HG02981 (cell line): ENCODE measurements around the gene LHFPL6.
"Not testable (repeated sequence)": the region's sequence is repeated elsewhere in the genome, so short reads cannot be mapped to it uniquely, and the experiment has no call there.

ENCODE experiments used
- ATAC-seq: cut with Tn5 transposase; IDR thresholded peaks from one replicate; pipeline ENCODE4 v1.9.1; 2021; ENCODE audit warnings: mild to moderate bottlenecking, moderate library complexity; ENCODE audit not compliant: unreplicated experiment

Gene LHFPL6

GRCh38 chr13:39364947-39365468 lies 238.0 kb downstream of the LHFPL6 start:
- ATAC-seq = no peak

GRCh38 chr13:39363382-39363772 lies 239.6 kb downstream of the LHFPL6 start:
- no peak for ATAC-seq

GRCh38 chr13:39362652-39363381 lies 240.2 kb downstream of the LHFPL6 start:
- no peak for ATAC-seq

- ATAC-seq = no peak
Measured at GRCh38 chr13:39353988-39354387, 249.0 kb downstream of the LHFPL6 start.

- no peak for ATAC-seq
Measured at GRCh38 chr13:39350461-39350881, 252.5 kb downstream of the LHFPL6 start.

- ATAC-seq = no peak
Measured at GRCh38 chr13:39349391-39349960, 253.5 kb downstream of the LHFPL6 start.

- ATAC-seq = no peak
Measured at GRCh38 chr13:39347926-39348901, 254.8 kb downstream of the LHFPL6 start.

GRCh38 chr13:39345982-39346381 lies 257.0 kb downstream of the LHFPL6 start:
- ATAC-seq = no peak

GRCh38 chr13:39341251-39341650 lies 261.7 kb downstream of the LHFPL6 start:
- no peak for ATAC-seq

GRCh38 chr13:39338114-39338513 lies 264.9 kb downstream of the LHFPL6 start:
- not testable (repeated sequence) for ATAC-seq

GRCh38 chr13:39336937-39337336 lies 266.1 kb downstream of the LHFPL6 start:
- no peak for ATAC-seq

- ATAC-seq = no peak
Measured at GRCh38 chr13:39336207-39336606, 266.8 kb downstream of the LHFPL6 start.

- no peak for ATAC-seq
Measured at GRCh38 chr13:39335721-39336120, 267.3 kb downstream of the LHFPL6 start.

GRCh38 chr13:39330504-39330903 lies 272.5 kb downstream of the LHFPL6 start:
- no peak for ATAC-seq

- no peak for ATAC-seq
Measured at GRCh38 chr13:39329182-39329639, 273.8 kb downstream of the LHFPL6 start.

GRCh38 chr13:39327172-39327479 lies 275.9 kb downstream of the LHFPL6 start:
- ATAC-seq = no peak

- no peak for ATAC-seq
Measured at GRCh38 chr13:39326469-39327171, 276.4 kb downstream of the LHFPL6 start.

- ATAC-seq = no peak
Measured at GRCh38 chr13:39324806-39325311, 278.1 kb downstream of the LHFPL6 start.

- ATAC-seq = no peak
Measured at GRCh38 chr13:39322836-39323585, 280.0 kb downstream of the LHFPL6 start.

- no peak for ATAC-seq
Measured at GRCh38 chr13:39321574-39321973, 281.4 kb downstream of the LHFPL6 start.
